Measurements from ENCODE around the gene ZNF365. TPM values are rescaled to one million over a fixed set of nuclear protein-coding genes. Genes with fewer than 3 reads are reported as not detected.
"Not testable (repeated sequence)": the region's sequence is repeated elsewhere in the genome, so short reads cannot be mapped to it uniquely, and the experiment has no call there.

The ZNF365 gene
- polyA plus RNA-seq, 1 donor from 2014 or later, result 1.9 TPM

DNA sequence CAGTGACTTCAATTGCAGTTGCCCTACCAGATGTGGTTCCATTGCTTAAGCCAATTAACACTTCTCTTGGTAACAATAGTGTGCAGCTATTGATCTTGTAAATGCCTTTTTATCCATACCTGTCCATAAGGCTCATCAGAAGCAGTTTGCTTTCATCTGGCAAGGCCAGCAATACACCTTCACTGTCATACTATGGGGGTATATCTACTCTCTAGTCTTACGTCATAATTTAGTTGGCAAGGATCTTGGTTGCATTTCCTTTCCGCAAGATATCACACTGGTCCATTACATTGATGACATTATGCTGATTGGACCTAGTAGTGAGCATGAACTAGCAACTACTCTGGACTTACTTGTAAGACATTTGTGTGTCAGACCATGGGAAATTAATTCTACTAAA lies 17.7 kb upstream of the ZNF365 start:
- H3K9ac ChIP-seq (ENCODE audit: low read length), result no peak overlapping the region
- no peaks in the 10 kb centered on the region for H3K79me2 ChIP-seq (replicated peaks; ENCODE audit: insufficient read depth, low read length)
- H4K20me1 ChIP-seq (ENCODE audit: insufficient read depth), result no peaks in the 10 kb centered on the region
- no peaks in the 10 kb centered on the region for H3K9me3 ChIP-seq (ENCODE audit: low read length)
- no peak overlapping the region for H3K27ac ChIP-seq (ENCODE audit: low read length)
- TF ChIP-seq EP300 (conservative IDR thresholded peaks at IDR 0.05; ENCODE audit: poor library complexity, severe bottlenecking), result no peak
- TF ChIP-seq TAF1 (IDR thresholded peaks at IDR 0.05; ENCODE audit: low read depth), result no peak
- TF ChIP-seq, protein P1, sequence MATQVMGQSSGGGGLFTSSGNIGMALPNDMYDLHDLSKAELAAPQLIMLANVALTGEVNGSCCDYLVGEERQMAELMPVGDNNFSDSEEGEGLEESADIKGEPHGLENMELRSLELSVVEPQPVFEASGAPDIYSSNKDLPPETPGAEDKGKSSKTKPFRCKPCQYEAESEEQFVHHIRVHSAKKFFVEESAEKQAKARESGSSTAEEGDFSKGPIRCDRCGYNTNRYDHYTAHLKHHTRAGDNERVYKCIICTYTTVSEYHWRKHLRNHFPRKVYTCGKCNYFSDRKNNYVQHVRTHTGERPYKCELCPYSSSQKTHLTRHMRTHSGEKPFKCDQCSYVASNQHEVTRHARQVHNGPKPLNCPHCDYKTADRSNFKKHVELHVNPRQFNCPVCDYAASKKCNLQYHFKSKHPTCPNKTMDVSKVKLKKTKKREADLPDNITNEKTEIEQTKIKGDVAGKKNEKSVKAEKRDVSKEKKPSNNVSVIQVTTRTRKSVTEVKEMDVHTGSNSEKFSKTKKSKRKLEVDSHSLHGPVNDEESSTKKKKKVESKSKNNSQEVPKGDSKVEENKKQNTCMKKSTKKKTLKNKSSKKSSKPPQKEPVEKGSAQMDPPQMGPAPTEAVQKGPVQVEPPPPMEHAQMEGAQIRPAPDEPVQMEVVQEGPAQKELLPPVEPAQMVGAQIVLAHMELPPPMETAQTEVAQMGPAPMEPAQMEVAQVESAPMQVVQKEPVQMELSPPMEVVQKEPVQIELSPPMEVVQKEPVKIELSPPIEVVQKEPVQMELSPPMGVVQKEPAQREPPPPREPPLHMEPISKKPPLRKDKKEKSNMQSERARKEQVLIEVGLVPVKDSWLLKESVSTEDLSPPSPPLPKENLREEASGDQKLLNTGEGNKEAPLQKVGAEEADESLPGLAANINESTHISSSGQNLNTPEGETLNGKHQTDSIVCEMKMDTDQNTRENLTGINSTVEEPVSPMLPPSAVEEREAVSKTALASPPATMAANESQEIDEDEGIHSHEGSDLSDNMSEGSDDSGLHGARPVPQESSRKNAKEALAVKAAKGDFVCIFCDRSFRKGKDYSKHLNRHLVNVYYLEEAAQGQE (IDR thresholded peaks at IDR 0.05; ENCODE audit: borderline replicate concordance), result no peak
- no peak for TF ChIP-seq POLR2AphosphoS5 (IDR thresholded peaks at IDR 0.05)
- TF ChIP-seq EZH2 (IDR thresholded peaks at IDR 0.05; ENCODE audit: borderline replicate concordance, insufficient read depth, low read length, poor library complexity, severe bottlenecking), result no peak
- TF ChIP-seq SMC3 (conservative IDR thresholded peaks at IDR 0.05; ENCODE audit: poor library complexity), result no peak
- TF ChIP-seq RAD21 (conservative IDR thresholded peaks at IDR 0.05), result no peak
- H3K9me2 ChIP-seq (ENCODE audit: insufficient read depth, low read length), result no peaks in the 10 kb centered on the region
- no peak overlapping the region for H2AFZ ChIP-seq (ENCODE audit: low read depth, low read length)
- no peaks in the 10 kb centered on the region for H3K36me3 ChIP-seq (ENCODE audit: insufficient read depth, low read length)
- H3F3A ChIP-seq (ENCODE audit: insufficient read depth, low read length, poor library complexity, severe bottlenecking), result no peaks in the 10 kb centered on the region
- no peaks in the 10 kb centered on the region for H3K27me3 ChIP-seq (ENCODE audit: insufficient read depth, low read depth, low read length)
- no peak overlapping the region for H3K4me3 ChIP-seq (ENCODE audit: low read length)
- H3K4me2 ChIP-seq (ENCODE audit: low read length), result no peak overlapping the region

DNA sequence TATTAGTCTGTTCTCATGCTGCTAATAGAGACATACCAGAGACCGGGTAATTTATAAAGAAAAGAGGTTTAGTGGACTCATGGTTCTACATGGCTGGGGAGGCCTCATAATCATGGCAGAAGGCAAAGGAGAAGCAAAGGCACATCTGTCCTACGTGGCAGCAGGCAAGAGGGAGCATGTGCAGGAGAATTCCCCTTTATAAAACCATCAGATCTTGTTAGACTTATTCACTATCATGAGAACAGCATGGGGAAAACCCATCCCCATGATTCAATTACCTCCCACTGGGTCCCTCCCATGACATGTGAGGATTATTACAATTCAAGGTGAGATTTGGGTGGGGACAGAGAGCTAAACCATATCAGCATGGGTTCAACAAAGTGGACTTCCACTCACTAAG lies 16.0 kb upstream of the ZNF365 start:
- not testable (repeated sequence) for H3K9me2 ChIP-seq (ENCODE audit: insufficient read depth, low read length); H3F3A ChIP-seq (ENCODE audit: insufficient read depth, low read length, poor library complexity, severe bottlenecking); H3K4me3 ChIP-seq (ENCODE audit: low read length); H3K36me3 ChIP-seq (ENCODE audit: insufficient read depth, low read length); H3K79me2 ChIP-seq (replicated peaks; ENCODE audit: insufficient read depth, low read length); H3K9me3 ChIP-seq (ENCODE audit: low read length); H2AFZ ChIP-seq (ENCODE audit: low read depth, low read length); H3K27me3 ChIP-seq (ENCODE audit: insufficient read depth, low read depth, low read length); H4K20me1 ChIP-seq (ENCODE audit: insufficient read depth); H3K4me2 ChIP-seq (ENCODE audit: low read length); H3K27ac ChIP-seq (ENCODE audit: low read length); H3K9ac ChIP-seq (ENCODE audit: low read length)

DNA sequence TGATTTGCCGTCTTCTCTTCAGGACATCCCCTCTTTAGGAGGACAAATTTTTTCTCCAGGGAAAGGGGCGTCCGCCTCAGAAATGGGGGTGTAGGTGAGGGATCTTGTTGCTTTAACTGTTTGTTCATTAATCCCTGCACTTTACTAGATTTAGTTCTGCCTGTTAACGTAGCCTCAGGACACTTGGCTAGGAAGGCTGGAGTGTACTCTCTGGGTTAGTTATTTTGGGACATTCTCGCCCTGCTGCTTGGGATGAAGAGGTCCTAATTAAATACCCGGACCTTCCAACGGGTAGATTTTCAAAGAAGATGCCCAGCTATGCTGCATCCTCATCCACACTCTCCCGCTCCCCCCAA lies 552 bp upstream of the ZNF365 start:
- Histone ChIP-seq H3K27me3 (ENCODE audit: insufficient read depth, low read depth, low read length) (peaks cover 11% of the 10 kb centered on the region), H3K9me2 (ENCODE audit: insufficient read depth, low read length) (no peaks in the 10 kb centered on the region), H4K20me1 (ENCODE audit: insufficient read depth) (no peaks in the 10 kb centered on the region), H3K9ac (ENCODE audit: low read length) (peak overlapping the region; percentile 74), H3K9me3 (ENCODE audit: low read length) (no peaks in the 10 kb centered on the region), H3K4me3 (ENCODE audit: low read length) (peak overlapping the region; percentile 84), H3F3A (ENCODE audit: insufficient read depth, low read length, poor library complexity, severe bottlenecking) (peaks cover 3% of the 10 kb centered on the region), H3K36me3 (ENCODE audit: insufficient read depth, low read length) (no peaks in the 10 kb centered on the region), H2AFZ (ENCODE audit: low read depth, low read length) (peak overlapping the region; percentile 40), H3K27ac (ENCODE audit: low read length) (no peak overlapping the region), H3K79me2 (replicated peaks; ENCODE audit: insufficient read depth, low read length) (no peaks in the 10 kb centered on the region), H3K4me2 (ENCODE audit: low read length) (peak overlapping the region; percentile 68)
- TF ChIP-seq POLR2AphosphoS5 (IDR thresholded peaks at IDR 0.05), result no peak
- no peak for TF ChIP-seq SMC3 (conservative IDR thresholded peaks at IDR 0.05; ENCODE audit: poor library complexity)
- TF ChIP-seq, protein P1 (IDR thresholded peaks at IDR 0.05; ENCODE audit: borderline replicate concordance), result no peak
- TF ChIP-seq EZH2 (IDR thresholded peaks at IDR 0.05; ENCODE audit: borderline replicate concordance, insufficient read depth, low read length, poor library complexity, severe bottlenecking), result no peak
- TF ChIP-seq TAF1 (IDR thresholded peaks at IDR 0.05; ENCODE audit: low read depth), result no peak
- no peak for TF ChIP-seq EP300 (conservative IDR thresholded peaks at IDR 0.05; ENCODE audit: poor library complexity, severe bottlenecking)
- no peak for TF ChIP-seq MXI1 (conservative IDR thresholded peaks at IDR 0.05; ENCODE audit: poor library complexity, severe bottlenecking)
- no peak for TF ChIP-seq RAD21 (conservative IDR thresholded peaks at IDR 0.05)
- TF ChIP-seq, protein P2, sequence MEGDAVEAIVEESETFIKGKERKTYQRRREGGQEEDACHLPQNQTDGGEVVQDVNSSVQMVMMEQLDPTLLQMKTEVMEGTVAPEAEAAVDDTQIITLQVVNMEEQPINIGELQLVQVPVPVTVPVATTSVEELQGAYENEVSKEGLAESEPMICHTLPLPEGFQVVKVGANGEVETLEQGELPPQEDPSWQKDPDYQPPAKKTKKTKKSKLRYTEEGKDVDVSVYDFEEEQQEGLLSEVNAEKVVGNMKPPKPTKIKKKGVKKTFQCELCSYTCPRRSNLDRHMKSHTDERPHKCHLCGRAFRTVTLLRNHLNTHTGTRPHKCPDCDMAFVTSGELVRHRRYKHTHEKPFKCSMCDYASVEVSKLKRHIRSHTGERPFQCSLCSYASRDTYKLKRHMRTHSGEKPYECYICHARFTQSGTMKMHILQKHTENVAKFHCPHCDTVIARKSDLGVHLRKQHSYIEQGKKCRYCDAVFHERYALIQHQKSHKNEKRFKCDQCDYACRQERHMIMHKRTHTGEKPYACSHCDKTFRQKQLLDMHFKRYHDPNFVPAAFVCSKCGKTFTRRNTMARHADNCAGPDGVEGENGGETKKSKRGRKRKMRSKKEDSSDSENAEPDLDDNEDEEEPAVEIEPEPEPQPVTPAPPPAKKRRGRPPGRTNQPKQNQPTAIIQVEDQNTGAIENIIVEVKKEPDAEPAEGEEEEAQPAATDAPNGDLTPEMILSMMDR (IDR thresholded peaks at IDR 0.05; ENCODE audit: poor library complexity, severe bottlenecking), result no peak
